ENCODE data around the gene NFATC1. TPM values are rescaled to one million over a fixed set of nuclear protein-coding genes. Genes with fewer than 3 reads are reported as not detected.
A peak's percentile ranks its signal among the peaks of the same experiment; 100 is the strongest.

The NFATC1 gene
- total RNA-seq, 4 donors from 2014 or later = 7.1 to 74.7 (median 28.4) TPM

GRCh38 chr18:79563949-79564348, 168.2 kb downstream of the NFATC1 start:
- Histone ChIP-seq H3K27me3 (no peaks in the 10 kb centered on the region), H3K27ac (no peak overlapping the region), H3K4me3 (no peak overlapping the region), H3K4me1 (peaks cover 12 to 16% of the 10 kb centered on the region in 2 donors), H3K9me3 (no peaks in the 10 kb centered on the region), H3K36me3 (no peaks in the 10 kb centered on the region)
- in situ Hi-C loops (cut with MboI; ENCODE audit: low sequenced_read_pairs in 4 of 4) = no loop called here
- intact Hi-C loops (cut with DNase I; ENCODE audit: low total_unique reads) = no loop called here
- ATAC-seq = no peak
- TF ChIP-seq CTCF (IDR thresholded peaks at IDR 0.05 in 4 of 5, conservative IDR thresholded peaks at IDR 0.05 in 1 of 5) (no peak), POLR2A (IDR thresholded peaks at IDR 0.05) (no peak)
- no peak for DNase-seq

- in situ Hi-C loops (cut with MboI; ENCODE audit: low sequenced_read_pairs in 4 of 4) = no loop called here
- H3K4me1 ChIP-seq = peaks cover 12 to 16% of the 10 kb centered on the region in 2 donors
Measured at GRCh38 chr18:79564441-79564840, 168.7 kb downstream of the NFATC1 start.

GRCh38 chr18:79566771-79567431, 171.2 kb downstream of the NFATC1 start:
- intact Hi-C loops (cut with DNase I; ENCODE audit: low total_unique reads) = no loop called here
- H3K27ac ChIP-seq = no peak overlapping the region
- in situ Hi-C loops (cut with MboI; ENCODE audit: low sequenced_read_pairs in 4 of 4) = no loop called here
- H3K36me3 ChIP-seq = no peaks in the 10 kb centered on the region
- peaks cover 12 to 22% of the 10 kb centered on the region in 2 donors for H3K4me1 ChIP-seq
- DNase-seq = no peak
- no peaks in the 10 kb centered on the region for H3K9me3 ChIP-seq
- peak overlapping the region in 1 of 4 donors; percentile 9 for H3K4me3 ChIP-seq
- H3K27me3 ChIP-seq = no peaks in the 10 kb centered on the region
- ATAC-seq = no peak
- TF ChIP-seq CTCF (IDR thresholded peaks at IDR 0.05 in 4 of 5, conservative IDR thresholded peaks at IDR 0.05 in 1 of 5) = no peak
- TF ChIP-seq POLR2A (IDR thresholded peaks at IDR 0.05) = no peak

More at GRCh38 chr18:79564441-79564840, 168.7 kb downstream of the NFATC1 start:
- no peak for DNase-seq
- intact Hi-C loops (cut with DNase I; ENCODE audit: low total_unique reads) = no loop called here
- Histone ChIP-seq H3K36me3 (no peaks in the 10 kb centered on the region), H3K9me3 (no peaks in the 10 kb centered on the region), H3K27me3 (no peaks in the 10 kb centered on the region), H3K4me3 (no peak overlapping the region), H3K27ac (no peak overlapping the region)
- TF ChIP-seq CTCF (IDR thresholded peaks at IDR 0.05 in 4 of 5, conservative IDR thresholded peaks at IDR 0.05 in 1 of 5) = no peak
- no peak for TF ChIP-seq POLR2A (IDR thresholded peaks at IDR 0.05)
- no peak for ATAC-seq

GRCh38 chr18:79567481-79568147, 171.9 kb downstream of the NFATC1 start:
- H3K36me3 ChIP-seq = no peaks in the 10 kb centered on the region
- H3K27ac ChIP-seq = peak overlapping the region in 3 of 4 donors; percentile 18 to 45 (median 35)
- TF ChIP-seq CTCF (IDR thresholded peaks at IDR 0.05 in 4 of 5, conservative IDR thresholded peaks at IDR 0.05 in 1 of 5) (no peak), POLR2A (IDR thresholded peaks at IDR 0.05) (no peak)
- no peaks in the 10 kb centered on the region for H3K27me3 ChIP-seq
- peaks cover 12 to 22% of the 10 kb centered on the region in 2 donors for H3K4me1 ChIP-seq
- DNase-seq = peak in 1 of 2 donors; percentile 37
- in situ Hi-C loops (cut with MboI; ENCODE audit: low sequenced_read_pairs in 4 of 4) (no loop called here), intact Hi-C loops (cut with DNase I; ENCODE audit: low total_unique reads) (no loop called here)
- peak in 1 of 2 donors; percentile 33 for ATAC-seq
- H3K9me3 ChIP-seq = peaks cover 0 to 3% (median under 1%) of the 10 kb centered on the region in 3 donors
- peak overlapping the region in 2 of 4 donors; percentile 9 to 36 for H3K4me3 ChIP-seq
